Stimulated activated CD4-positive, alpha-beta T cell treated with anti-CD3 and anti-CD28 coated beads, Interleukin-4, amount 100 ng/mL, for 48 hours (primary cell): Measurements from ENCODE around the gene CFAP74.
A peak's percentile ranks its signal among the peaks of the same experiment; 100 is the strongest.

Experiments
- DNase-seq, 2 donors: peaks; one replicate each; pipeline ENCODE4 v3.0.0-alpha.2; 2020; ENCODE audit warnings: low read depth in 2 of 2

The CFAP74 gene

DNA sequence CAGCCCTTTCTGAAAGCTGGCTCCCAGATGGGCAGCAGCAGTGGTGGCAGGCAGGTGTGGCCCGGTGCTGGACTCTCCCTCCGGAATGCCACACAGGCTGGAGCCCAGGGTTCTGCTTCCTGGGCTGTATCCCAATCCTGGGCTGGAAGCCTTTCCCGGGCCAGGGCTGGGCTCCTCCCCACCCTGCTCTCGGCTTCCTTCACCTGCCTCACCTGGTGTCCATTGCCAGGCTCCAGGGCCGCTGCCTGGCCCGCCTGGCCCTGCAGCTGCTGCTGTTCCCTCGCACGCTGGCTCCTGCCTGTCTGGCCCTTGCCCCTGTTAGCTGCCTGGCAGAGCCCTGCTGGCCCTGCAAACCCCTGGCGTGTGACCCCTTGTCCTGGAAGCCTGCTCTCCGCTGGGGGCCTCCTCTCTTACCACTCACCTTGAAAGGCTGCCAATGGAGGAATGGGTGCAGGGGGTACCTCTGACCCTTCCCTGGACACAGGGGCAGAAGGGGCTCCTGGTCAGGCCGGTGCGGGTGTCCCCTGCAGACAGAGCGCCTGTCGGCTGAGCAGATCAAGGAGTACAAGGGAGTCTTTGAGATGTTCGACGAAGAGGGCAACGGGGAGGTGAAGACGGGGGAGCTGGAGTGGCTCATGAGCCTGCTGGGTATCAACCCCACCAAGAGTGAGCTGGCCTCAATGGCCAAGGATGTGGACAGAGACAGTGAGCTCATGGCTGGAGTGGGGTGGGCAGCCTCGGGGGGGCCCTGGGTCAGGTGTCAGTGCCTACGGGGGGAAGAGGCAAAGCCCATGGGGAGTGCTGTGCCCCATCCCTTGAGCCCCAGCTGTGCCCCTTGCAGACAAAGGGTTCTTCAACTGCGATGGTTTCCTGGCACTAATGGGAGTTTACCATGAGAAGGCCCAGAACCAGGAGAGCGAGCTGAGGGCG is 87.4 kb downstream of the CFAP74 start:
- DNase-seq = no peak

DNA sequence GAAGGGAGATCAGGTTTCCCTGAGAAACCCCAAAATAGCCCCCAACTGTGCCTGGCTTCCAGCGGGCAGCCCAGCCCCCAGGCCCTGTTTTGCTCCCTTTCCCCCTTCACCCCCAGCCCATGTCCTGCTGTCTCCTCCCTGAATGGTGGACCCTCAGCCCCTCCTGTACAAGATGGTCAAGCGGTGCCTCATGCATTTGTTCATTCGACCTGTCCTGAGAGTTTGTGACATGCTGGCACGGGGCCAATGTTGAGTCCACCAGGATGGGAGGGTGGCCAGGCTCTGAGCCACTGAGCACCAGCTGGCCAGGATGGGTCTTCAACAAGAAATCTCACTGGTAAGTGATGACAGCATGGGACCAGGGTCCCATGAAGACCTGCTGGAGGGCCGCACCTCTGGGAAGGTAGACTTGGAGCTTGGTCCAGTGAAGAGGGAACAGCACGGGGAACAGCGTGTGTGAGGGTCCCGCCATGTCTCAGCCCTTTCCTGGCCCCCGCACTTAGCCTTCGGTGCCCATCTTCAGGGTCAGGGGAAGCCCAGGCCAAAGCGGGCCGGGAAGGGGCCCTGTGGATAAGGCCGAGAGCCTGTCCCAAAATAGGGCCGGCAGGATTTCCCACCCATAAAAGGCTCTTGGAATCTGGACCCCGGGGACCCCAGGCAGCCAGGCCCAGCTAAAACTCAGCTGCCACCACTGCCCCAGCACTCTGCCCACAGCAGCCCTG is 88.5 kb downstream of the CFAP74 start, which contains the start of gene CALML6:
CALML6 (plus strand) TSS at position 290 of the 722 bp plus-strand sequence; CDS start at position 311, 21 bp downstream.
- DNase-seq = no peak

DNA sequence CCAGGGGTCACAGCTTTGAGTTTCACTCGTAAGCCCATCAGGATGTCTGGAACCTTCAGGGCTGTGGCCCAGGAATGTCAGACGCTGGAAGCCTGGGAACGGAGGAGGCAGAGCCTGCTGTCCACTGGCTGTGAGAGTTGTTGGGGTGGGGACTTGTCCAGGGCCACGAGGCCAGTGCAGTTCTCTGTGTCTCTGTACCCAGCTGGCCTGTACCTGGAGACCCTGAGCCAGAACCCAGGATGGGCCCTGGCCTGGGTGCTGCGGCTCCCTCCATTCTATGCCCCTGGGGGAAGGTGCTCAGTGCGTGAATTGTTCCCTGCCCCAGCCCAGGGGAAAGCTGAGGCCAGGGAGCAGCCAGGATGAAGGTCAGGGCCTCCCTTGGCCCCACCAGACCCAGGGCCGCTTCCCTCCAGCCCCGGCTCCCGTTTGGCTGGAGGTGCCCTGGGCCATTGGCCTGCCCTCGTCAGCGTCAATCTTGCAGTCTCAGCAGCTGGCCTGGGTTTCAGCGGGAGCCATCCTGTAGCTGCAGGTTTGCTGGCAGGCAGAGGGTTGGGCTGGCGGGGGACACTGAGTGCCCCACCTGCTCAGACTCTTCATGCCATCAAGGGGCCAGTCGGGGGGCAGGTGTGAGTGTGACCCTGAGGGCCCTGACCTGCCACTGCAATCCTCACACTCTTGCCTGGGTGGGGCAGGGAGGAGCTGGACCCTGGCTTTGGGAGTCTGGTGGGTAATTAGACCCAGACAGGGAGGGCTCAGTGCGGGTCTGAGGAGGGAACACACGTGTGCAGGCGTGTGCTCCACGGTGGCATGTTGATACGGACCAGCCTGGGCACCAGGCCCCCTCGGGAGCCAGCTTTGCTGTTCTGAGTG is 89.2 kb downstream of the CFAP74 start:
- DNase-seq = no peak

- DNase-seq = no peak
These were observed 92.1 kb downstream of the CFAP74 start for GRCh38 chr1:1911350-1912041.

GRCh38 chr1:1910651-1911331 is 92.8 kb downstream of the CFAP74 start:
- DNase-seq = no peak

DNA sequence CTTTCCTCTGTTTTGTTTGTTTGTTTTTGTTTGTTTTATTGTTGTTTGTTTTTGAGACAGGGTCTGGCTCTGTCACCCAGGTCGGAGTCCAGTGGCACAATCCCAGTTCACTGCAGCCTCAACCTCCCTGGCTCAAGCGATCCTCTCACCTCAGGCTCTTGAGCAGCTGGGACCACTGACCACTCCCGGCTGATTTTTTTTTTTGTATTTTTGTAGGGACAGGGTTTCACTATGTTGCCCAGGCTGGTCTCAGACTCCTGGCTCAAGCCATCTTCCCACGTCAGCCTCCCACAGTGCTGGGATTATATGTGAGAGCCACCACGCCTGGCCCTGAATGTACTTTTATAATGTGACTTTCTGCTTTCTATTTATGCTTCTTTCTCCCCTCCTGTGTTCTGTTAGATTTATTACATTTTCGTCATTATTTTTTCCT is 93.5 kb downstream of the CFAP74 start:
- DNase-seq = no peak

DNA sequence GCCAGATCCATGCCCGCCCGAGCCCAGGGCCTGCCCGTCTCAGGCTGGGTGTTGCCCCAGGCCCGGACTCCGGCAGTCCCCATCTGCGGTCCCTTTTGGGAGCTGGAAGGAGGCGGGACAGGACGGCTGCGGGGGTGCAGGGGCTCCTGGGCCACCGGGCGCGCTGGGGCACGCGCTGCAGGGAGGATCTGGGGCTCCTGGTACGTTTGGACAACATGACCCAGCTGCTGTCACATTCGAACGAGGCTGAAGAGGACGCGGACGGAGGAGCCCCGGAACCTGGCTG is 95.1 kb downstream of the CFAP74 start:
- DNase-seq = no peak

- no peak for DNase-seq
These were observed 96.4 kb downstream of the CFAP74 start for GRCh38 chr1:1907098-1907736.

GRCh38 chr1:1906185-1907097 is 97.1 kb downstream of the CFAP74 start:
- peak; percentile 58 to 62 for DNase-seq

GRCh38 chr1:1903224-1903623 is 100.4 kb downstream of the CFAP74 start:
- no peak for DNase-seq

DNA sequence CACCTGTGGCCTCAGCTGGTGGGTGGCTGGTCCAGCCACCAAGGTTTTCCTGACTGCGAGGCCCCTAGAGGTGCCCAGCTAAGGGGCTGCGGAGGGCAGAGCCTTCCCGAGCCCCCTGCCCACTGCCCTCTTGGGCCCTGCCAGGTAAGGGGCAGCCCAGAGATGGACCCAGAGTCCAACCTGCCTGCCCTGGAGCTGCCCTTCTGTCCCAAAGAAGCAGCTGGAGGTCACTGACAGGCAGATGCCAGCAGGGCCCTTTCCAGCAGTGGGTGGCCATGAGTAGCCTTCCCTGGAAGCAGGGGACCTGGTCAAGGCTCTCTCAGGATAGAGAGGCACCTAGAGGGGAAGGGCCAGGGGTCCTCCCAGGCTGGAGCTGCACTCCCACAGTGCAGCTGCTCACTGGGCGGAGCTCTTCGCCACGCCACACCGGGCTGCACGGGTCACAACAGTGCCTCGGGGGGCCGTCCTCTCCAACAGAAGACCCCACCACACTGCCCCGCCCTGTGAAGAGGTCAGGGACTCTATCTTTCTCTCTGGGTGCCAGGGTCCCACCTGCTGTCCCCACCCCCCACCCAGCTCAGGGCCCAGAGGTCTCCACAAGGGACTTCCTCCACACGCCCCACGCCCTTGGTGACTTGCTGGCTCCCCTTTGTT is 101.8 kb downstream of the CFAP74 start:
- DNase-seq = no peak

- DNase-seq = no peak
These were observed 102.5 kb downstream of the CFAP74 start for GRCh38 chr1:1900883-1901640.

DNA sequence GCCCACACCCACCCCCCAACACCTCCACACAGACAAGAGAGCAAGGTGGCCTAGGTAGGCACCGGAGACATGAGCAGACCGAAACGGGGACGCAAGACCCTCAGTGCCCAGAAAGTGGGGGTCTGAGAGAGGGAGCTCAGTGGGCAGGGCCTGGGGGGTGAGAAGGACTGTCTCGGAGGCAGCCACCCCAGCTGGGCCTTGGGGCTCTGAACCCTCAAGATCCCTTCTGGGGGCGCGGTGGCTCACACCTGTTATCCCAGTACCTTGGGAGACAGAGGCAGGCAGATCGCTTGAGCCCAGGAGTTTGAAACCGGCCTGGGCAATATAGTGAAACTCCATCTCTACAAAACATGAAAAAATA is 103.6 kb downstream of the CFAP74 start:
- DNase-seq = no peak

DNA sequence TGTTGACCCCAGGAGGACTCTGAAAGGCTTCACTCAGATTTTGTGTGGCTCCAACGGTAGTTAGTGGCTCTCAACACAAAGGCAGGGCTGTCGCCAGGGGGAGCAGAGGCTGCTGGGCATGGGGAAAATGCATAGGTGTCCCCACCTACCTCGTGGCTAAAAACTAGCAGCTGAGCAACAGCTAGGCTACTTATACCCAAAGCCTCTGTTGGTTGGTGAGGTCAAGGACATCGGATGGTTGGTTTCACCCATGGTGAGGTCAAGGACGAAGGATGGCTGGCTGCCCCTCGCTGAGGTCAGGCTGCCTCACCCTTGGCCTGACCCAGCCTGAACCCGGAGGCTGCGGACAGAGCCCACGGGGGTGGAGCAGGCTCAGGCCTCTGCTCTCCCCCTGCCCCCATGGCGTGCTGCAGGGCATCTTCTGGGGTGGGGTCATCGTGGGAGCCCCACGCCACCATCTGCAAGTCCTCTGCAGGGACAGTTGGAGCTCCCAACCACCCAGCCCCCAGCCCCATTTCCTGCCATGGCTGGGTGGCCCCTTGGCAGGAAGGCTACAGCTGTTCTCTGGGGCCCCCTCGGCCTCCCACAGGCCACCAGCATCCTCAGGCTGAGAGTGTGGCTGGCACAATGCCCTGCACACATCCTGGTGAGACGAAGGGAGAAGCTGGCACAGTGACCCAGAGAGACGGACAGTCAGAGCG is 104.2 kb downstream of the CFAP74 start:
- no peak for DNase-seq

GRCh38 chr1:1898246-1898933 is 105.2 kb downstream of the CFAP74 start:
- DNase-seq = no peak

- no peak for DNase-seq
These were observed 107.9 kb downstream of the CFAP74 start for GRCh38 chr1:1895456-1896336.
